ENCODE measurements around the gene RNF31. TPM values are rescaled to one million over a fixed set of nuclear protein-coding genes. Genes with fewer than 3 reads are reported as not detected.

RNF31 gene
- total RNA-seq, 2 donors from 2014 or later, result 75.5 to 82.9 TPM

DNA sequence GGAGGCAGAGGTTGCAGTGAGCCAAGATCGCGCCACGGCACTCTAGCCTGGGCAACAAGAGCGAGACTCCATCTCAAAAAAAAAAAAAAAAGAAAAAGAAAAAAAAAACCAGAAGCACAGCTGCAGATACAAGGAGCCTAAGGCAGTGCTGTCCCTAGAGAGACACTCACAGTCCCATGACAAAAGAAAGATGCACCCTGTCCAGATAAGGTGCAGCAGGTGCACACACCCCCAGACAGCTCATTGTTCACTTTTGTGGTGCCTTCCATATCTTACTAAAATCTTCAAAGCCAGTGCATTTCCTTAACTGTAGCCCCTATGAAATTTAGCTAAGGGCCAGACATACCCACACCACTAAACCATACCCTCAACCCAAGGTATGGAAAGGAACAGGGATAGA is 24.9 kb upstream of the RNF31 start:
- H3K4me1 ChIP-seq (ENCODE audit: control insufficient read depth, insufficient read depth, low read length), result no peaks in the 10 kb centered on the region
- no peak overlapping the region for H3K4me3 ChIP-seq (ENCODE audit: low read length)
- peaks cover 55% of the 10 kb centered on the region for H3K36me3 ChIP-seq (ENCODE audit: control insufficient read depth, insufficient read depth, low read length)
- H3K27ac ChIP-seq (ENCODE audit: low read depth, low read length), result no peak overlapping the region
- H3K27me3 Mint-ChIP-seq (ENCODE audit: insufficient read depth), result no peaks in the 10 kb centered on the region
- 100% methylated on average over 4 of the region's 4 CpGs; no CpG with 5 or more reads in 1 of the 2 experiments for WGBS, 2 experiments (ENCODE audit: insufficient coverage in 1 of 2, insufficient read length in 1 of 2)
- H3K27ac Mint-ChIP-seq, result no peak overlapping the region
- H3K27me3 ChIP-seq (ENCODE audit: control insufficient read depth, insufficient read depth, low read length, poor library complexity, severe bottlenecking), result no peaks in the 10 kb centered on the region
- no peaks in the 10 kb centered on the region for H3K9me3 Mint-ChIP-seq
- no peak overlapping the region for H3K4me3 Mint-ChIP-seq
- TF ChIP-seq, protein P1, sequence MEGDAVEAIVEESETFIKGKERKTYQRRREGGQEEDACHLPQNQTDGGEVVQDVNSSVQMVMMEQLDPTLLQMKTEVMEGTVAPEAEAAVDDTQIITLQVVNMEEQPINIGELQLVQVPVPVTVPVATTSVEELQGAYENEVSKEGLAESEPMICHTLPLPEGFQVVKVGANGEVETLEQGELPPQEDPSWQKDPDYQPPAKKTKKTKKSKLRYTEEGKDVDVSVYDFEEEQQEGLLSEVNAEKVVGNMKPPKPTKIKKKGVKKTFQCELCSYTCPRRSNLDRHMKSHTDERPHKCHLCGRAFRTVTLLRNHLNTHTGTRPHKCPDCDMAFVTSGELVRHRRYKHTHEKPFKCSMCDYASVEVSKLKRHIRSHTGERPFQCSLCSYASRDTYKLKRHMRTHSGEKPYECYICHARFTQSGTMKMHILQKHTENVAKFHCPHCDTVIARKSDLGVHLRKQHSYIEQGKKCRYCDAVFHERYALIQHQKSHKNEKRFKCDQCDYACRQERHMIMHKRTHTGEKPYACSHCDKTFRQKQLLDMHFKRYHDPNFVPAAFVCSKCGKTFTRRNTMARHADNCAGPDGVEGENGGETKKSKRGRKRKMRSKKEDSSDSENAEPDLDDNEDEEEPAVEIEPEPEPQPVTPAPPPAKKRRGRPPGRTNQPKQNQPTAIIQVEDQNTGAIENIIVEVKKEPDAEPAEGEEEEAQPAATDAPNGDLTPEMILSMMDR (conservative IDR thresholded peaks at IDR 0.05), result no peak
- H3K9ac ChIP-seq (ENCODE audit: extremely low read depth, low read length, poor library complexity, severe bottlenecking), result no peak overlapping the region
- H3K4me1 Mint-ChIP-seq, result peaks cover 4% of the 10 kb centered on the region
- peaks cover 53% of the 10 kb centered on the region for H3K36me3 Mint-ChIP-seq (ENCODE audit: low read depth)
- H3K9me3 ChIP-seq (ENCODE audit: control insufficient read depth, low read length), result no peaks in the 10 kb centered on the region
- DNase-seq, result no peak

DNA sequence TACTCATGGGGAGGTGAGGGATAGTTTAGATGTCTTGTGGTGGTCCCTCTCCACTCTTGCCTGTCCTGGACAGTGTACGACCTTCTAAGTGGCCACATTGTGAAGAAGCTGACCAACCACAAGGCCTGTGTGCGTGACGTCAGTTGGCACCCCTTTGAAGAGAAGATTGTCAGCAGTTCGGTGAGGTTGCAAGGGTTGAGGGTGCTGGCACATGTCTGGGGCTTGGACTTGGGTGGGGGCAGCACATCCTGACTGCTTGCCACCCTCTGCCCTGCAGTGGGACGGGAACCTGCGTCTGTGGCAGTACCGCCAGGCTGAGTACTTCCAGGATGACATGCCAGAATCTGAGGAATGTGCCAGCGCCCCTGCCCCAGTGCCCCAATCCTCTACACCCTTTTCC is 24.4 kb upstream of the RNF31 start:
- peaks cover 53% of the 10 kb centered on the region for H3K36me3 ChIP-seq (ENCODE audit: control insufficient read depth, insufficient read depth, low read length)
- H3K27ac ChIP-seq (ENCODE audit: low read depth, low read length), result no peak overlapping the region
- H3K9ac ChIP-seq (ENCODE audit: extremely low read depth, low read length, poor library complexity, severe bottlenecking), result no peak overlapping the region
- H3K4me1 ChIP-seq (ENCODE audit: control insufficient read depth, insufficient read depth, low read length), result no peaks in the 10 kb centered on the region
- 94 to 98% methylated on average over 7 to 8 of the region's 8 CpGs for WGBS, 2 experiments (ENCODE audit: insufficient coverage in 1 of 2, insufficient read length in 1 of 2)
- Mint-ChIP-seq H3K4me1 (peaks cover 4% of the 10 kb centered on the region), H3K27ac (peak overlapping the region; percentile 39), H3K9me3 (no peaks in the 10 kb centered on the region), H3K36me3 (ENCODE audit: low read depth) (peaks cover 49% of the 10 kb centered on the region), H3K4me3 (no peak overlapping the region), H3K27me3 (ENCODE audit: insufficient read depth) (no peaks in the 10 kb centered on the region)
- H3K9me3 ChIP-seq (ENCODE audit: control insufficient read depth, low read length), result no peaks in the 10 kb centered on the region
- no peak for DNase-seq
- H3K4me3 ChIP-seq (ENCODE audit: low read length), result no peak overlapping the region
- TF ChIP-seq, protein P1 (conservative IDR thresholded peaks at IDR 0.05), result no peak
- H3K27me3 ChIP-seq (ENCODE audit: control insufficient read depth, insufficient read depth, low read length, poor library complexity, severe bottlenecking), result no peaks in the 10 kb centered on the region

DNA sequence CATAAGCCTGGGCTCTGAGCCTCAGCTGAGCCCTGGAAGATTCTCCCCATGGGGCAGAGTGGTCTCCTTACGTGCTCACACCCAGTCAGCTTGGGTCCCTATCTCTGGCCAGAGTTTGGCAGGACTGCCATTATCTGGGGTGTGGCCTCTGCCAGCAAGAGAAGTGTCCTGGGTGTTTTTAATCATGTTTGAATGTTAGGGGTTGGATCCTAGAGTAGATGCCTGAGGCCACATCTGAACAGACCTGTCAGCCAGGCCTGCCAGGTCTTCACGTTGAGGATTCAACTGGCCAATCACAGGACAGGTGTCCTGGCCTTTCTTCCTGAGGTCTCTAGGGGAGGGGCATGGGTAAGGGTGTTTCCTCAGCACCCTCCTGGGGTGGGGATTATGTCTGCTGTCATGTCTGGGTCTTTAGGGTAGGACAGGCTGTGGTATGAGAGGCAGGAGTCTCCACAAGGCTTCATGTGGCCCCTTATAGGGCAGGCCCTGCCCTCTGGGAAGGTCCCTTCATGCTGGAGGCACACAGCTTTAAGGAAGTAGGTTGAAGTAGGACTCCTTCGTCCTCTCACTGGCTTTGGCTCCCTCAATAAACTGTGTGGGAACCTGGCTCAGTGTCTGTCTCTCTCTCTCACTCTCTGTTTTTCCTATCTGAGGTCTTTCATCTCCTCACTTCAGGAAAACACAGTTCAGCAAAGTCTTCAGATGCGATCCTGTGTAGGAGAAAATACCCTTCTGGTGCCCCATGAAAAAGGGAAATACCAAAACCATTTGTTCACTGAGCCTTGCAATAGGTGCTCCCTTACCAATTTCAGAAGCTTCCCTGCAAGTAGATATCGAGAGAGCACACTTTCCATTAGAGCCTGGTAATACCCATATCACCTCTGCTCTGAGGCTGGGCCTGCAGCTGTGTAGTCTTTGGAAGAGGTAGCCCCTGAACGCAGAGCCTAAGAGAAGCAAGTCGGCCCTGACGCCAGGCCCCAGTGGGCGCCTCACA is 23.6 kb upstream of the RNF31 start:
- H3K27me3 ChIP-seq (ENCODE audit: control insufficient read depth, insufficient read depth, low read length, poor library complexity, severe bottlenecking), result no peaks in the 10 kb centered on the region
- H3K4me1 Mint-ChIP-seq, result peaks cover 4% of the 10 kb centered on the region
- WGBS, 2 experiments (ENCODE audit: insufficient coverage in 1 of 2, insufficient read length in 1 of 2), result 90 to 92% methylated on average over 6 to 9 of the region's 9 CpGs

More for the DNA sequence above, 23.6 kb upstream of the RNF31 start:
- Mint-ChIP-seq H3K9me3 (no peaks in the 10 kb centered on the region), H3K4me3 (no peak overlapping the region), H3K27ac (peak overlapping the region; percentile 61), H3K27me3 (ENCODE audit: insufficient read depth) (no peaks in the 10 kb centered on the region), H3K36me3 (ENCODE audit: low read depth) (peaks cover 40% of the 10 kb centered on the region)
- Histone ChIP-seq H3K36me3 (ENCODE audit: control insufficient read depth, insufficient read depth, low read length) (peaks cover 44% of the 10 kb centered on the region), H3K9ac (ENCODE audit: extremely low read depth, low read length, poor library complexity, severe bottlenecking) (no peak overlapping the region), H3K4me3 (ENCODE audit: low read length) (no peak overlapping the region), H3K4me1 (ENCODE audit: control insufficient read depth, insufficient read depth, low read length) (no peaks in the 10 kb centered on the region), H3K27ac (ENCODE audit: low read depth, low read length) (no peak overlapping the region), H3K9me3 (ENCODE audit: control insufficient read depth, low read length) (no peaks in the 10 kb centered on the region)
- TF ChIP-seq, protein P1 (conservative IDR thresholded peaks at IDR 0.05), result no peak
- DNase-seq, result peak; percentile 62
